Measurements from ENCODE around the gene CACNA1E.

Gene CACNA1E

GRCh38 chr1:181635110-181635509 lies 151.8 kb downstream of the CACNA1E start:
- H3K27ac ChIP-seq = no peak overlapping the region
- no peak for TF ChIP-seq CTCF (conservative IDR thresholded peaks at IDR 0.05)

DNA sequence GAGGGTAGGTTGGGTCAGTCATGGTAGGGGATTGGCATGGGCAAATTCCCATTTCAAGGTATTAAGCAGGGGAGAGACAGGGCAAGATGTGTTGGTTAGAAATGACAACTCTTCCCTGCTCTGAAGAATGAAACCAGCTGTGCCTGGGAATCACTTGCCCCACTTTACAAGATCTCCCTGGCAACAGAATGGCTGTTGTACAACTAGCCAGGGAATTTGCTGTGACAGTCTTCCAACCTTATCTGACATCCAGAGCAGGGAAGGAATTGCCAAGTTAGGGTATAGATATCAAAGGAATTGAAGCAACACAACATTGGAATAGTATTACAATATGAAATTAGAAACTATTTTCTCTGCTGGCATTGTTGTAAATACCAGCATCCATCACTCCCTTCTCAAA lies 154.7 kb downstream of the CACNA1E start:
- H3K27ac ChIP-seq = no peak overlapping the region
- no peak for TF ChIP-seq CTCF (conservative IDR thresholded peaks at IDR 0.05)

GRCh38 chr1:181640956-181641355 lies 157.6 kb downstream of the CACNA1E start:
- TF ChIP-seq CTCF (conservative IDR thresholded peaks at IDR 0.05) = no peak
- H3K27ac ChIP-seq = no peak overlapping the region

DNA sequence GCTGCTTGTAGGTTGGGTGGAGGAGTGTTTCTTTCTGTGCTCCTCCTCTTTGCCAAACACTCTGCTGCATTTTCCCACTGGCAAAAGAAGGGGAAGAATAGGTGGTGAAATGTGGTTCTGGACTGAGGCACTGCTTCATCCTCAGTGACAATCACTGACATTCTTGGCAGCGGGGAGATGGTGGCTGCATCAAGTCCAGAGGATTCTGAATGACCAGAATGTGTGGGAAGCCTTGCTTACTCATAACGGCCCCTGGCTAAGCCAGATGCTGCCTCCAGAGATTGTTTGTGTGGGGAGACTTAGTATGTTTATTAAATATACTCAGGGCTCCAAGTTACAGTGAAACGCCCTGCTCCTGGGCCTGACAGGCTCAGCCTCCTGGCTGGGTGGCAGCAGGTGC lies 160.3 kb downstream of the CACNA1E start:
- no peak overlapping the region for H3K27ac ChIP-seq
- TF ChIP-seq CTCF (conservative IDR thresholded peaks at IDR 0.05) = no peak

DNA sequence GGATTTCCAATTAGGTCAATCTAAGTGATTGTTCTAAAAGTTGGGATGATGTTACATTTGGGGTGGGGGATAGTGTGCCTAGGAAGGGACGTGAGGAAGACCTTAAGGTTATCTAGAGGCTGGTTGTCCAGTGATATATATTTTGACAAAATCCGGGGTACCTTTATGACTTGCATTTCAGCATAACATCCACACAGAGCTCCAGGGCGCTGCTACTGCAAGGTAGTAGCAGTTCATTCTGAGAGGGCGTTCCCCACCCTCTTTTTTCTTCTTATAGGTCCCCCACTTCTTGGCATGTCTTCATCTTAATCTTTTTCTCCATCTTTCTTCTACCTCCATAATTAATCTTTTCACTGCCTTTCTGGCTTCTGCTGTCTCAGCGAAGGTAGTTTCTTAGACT lies 161.9 kb downstream of the CACNA1E start:
- TF ChIP-seq CTCF (conservative IDR thresholded peaks at IDR 0.05) = no peak
- H3K27ac ChIP-seq = no peak overlapping the region

- no peak overlapping the region for H3K27ac ChIP-seq
- TF ChIP-seq CTCF (conservative IDR thresholded peaks at IDR 0.05) = no peak
Measured at GRCh38 chr1:181646710-181647109, 163.4 kb downstream of the CACNA1E start.

DNA sequence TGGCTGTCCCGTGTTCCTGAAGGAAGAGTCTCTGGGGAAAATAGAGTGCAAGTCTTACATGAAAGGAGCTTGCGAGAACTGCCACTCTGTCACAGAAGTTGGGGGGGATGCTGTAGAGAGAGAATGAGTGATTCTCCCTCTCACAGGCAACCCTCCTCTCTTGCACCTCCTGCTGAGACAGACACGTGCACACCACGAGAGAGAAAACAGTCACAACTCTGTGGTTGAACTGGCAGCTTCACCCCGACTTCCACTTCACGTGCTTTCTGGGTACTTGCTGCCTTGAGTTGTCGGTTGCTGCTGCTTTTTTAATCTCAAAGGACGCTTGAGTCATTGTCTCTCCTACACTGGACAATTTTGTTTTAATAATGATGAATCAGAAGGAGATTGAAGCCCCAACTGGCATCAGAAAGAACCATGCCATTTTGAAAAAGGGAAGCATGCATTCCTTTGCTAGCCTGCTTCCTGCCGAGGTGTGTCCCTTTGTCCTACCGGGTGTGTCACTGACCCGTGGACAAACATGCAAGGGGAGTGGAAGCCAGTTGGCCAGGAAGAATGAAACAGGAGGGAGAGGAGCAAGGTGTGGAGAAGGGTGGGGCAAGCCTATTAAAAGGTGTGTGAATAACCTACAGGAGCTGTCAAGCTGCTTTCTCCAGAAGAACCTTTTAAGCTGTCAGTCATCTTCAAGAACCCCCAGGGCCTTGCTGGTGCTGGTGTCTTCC lies 164.2 kb downstream of the CACNA1E start:
- H3K27ac ChIP-seq = no peak overlapping the region
- TF ChIP-seq CTCF (conservative IDR thresholded peaks at IDR 0.05) = no peak

Measured in VCaP (cell line).